GM12891 (cell line): ENCODE measurements around the gene PCDHGA1. TPM values are rescaled to one million over a fixed set of nuclear protein-coding genes. Genes with fewer than 3 reads are reported as not detected.
"Not testable (repeated sequence)": the region's sequence is repeated elsewhere in the genome, so short reads cannot be mapped to it uniquely, and the experiment has no call there.

Experiments used
- DNase-seq: peaks from one replicate; pipeline ENCODE4 v3.0.0; 2011; ENCODE audit warnings: low spot score; ENCODE audit not compliant: insufficient read length
- FAIRE-seq: peaks from 2 replicates; lab custom pipeline; 2011; peaks lifted over from hg19 to GRCh38; lab: Jason Lieb, UNC
- PAX5 ChIP-seq: IDR thresholded peaks from 2 replicates; pipeline ENCODE4 v1.6.1; 2011; ENCODE audit warnings: low read length, moderate library complexity, mild to moderate bottlenecking; ENCODE audit not compliant: insufficient read depth, severe bottlenecking
- POLR2A ChIP-seq: IDR thresholded peaks from 2 replicates; pipeline ENCODE4 v1.6.1; 2011; ENCODE audit warnings: low read depth, low read length, control low read depth
- POLR2AphosphoS5 ChIP-seq: IDR thresholded peaks from 2 replicates; pipeline ENCODE4 v1.6.1; 2011; ENCODE audit warnings: low read depth, low read length, control low read depth
- POU2F2 ChIP-seq: IDR thresholded peaks from 2 replicates; pipeline ENCODE4 v1.6.1; 2011; ENCODE audit warnings: low read depth, mild to moderate bottlenecking, control low read depth, low read length, moderate library complexity
- SPI1 ChIP-seq: IDR thresholded peaks from 2 replicates; pipeline ENCODE4 v1.6.1; 2011; ENCODE audit warnings: low read depth, low read length, control low read depth
- TAF1 ChIP-seq: IDR thresholded peaks from 2 replicates; pipeline ENCODE4 v1.6.1; 2011; ENCODE audit warnings: low read depth, low read length, control low read depth
- polyA plus RNA-seq: library from polyadenylated mRNA; unstranded; fragments of >200 nt; gene quantifications from one replicate; pipeline ENCODE4 v1.2.1, GENCODE V29; 2012; ENCODE audit warnings: low read depth, missing spikeins, inconsistent platforms; ENCODE audit not compliant: missing spikeins

The PCDHGA1 gene
- polyA plus RNA-seq: 0.06 TPM

- DNase-seq (no peak), FAIRE-seq (no peak)
- TF ChIP-seq POLR2A (no peak), PAX5 (no peak), TAF1 (no peak)
Observed at GRCh38 chr5:141330299-141331080, at the start of gene PCDHGA1. Gene PCDHGA1, plus strand, starts transcription at chr5:141330514.

DNA sequence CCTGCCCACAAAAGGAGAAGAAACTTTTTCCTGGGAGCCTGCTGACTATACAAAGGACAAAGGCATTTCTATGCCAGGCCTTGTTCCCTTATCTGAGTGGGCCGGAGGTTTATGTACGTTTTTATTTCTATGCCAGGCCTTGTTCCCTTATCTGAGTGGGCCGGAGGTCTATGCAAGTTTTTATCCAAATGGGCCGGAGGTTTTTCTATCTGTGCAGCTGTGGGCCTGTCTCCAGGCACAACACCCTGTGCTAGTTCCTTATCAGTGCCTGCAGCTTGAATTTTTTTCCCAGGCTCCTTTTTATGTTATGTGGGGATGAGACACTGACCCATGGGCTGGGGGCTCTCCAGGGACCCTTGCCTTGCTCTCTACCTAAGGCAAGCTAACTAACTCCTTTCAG is 31.9 kb upstream of the PCDHGA1 start:
- DNase-seq (no peak), FAIRE-seq (no peak)
- TF ChIP-seq SPI1 (no peak), POU2F2 (no peak), POLR2A (no peak), POLR2AphosphoS5 (no peak), TAF1 (no peak), PAX5 (no peak)

DNA sequence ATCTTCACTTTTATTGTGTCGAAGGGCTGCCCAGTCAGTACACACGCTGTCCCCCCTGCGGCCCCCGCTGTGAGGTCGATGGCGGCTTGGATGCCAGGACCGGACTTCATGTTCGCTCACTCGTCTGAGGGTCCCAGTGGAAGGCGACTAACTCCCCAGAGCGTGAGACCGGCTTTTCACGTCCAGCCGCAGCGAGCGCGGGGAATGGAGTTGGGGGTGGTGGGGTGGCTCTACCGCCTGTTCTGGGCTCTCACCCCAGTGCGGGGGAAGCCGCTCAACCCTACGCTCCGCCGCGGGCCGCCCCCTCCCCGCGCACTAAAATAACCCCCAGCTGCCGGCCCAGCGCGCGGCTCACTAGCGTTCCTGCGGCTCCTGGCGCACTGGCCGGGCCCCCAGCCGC is 26.6 kb upstream of the PCDHGA1 start, which contains the start of gene SLC25A2:
TSS of gene SLC25A2 (minus strand) at position 294 of the 400 bp plus-strand sequence. CDS start at position 110, 184 bp downstream.
- TF ChIP-seq SPI1: no peak
- no peak for TF ChIP-seq POU2F2
- no peak for DNase-seq
- FAIRE-seq: no peak

DNA sequence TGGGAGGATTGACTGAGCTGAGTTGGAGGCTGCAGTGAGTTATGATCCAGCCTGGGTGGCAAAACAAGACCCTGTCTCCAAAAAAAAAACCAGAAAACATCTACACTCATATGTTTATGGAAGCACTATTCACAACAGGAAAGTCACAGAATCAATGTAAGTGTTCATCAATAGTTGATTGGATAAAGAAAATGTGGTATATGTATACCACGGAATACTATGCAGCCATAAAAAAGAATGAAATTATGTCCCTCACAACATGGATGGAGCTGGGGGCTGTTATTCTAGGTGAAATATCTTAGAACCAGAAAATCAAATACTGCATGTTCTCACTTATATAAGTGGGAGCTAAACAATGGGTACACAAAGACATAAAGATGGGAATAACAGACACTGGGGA is 23.7 kb upstream of the PCDHGA1 start:
- TF ChIP-seq POLR2A: no peak
- no peak for TF ChIP-seq POU2F2
- no peak for TF ChIP-seq PAX5
- TF ChIP-seq TAF1: no peak
- TF ChIP-seq POLR2AphosphoS5: no peak
- TF ChIP-seq SPI1: no peak
- DNase-seq (no peak), FAIRE-seq (no peak)

GRCh38 chr5:141313711-141314110 is 16.6 kb upstream of the PCDHGA1 start:
- FAIRE-seq (no peak), DNase-seq (no peak)
- TF ChIP-seq POU2F2 (no peak), SPI1 (peak; percentile 64), POLR2AphosphoS5 (no peak)

- not testable (repeated sequence) for FAIRE-seq, DNase-seq
Observed at GRCh38 chr5:141316963-141317362, 13.4 kb upstream of the PCDHGA1 start.

GRCh38 chr5:141319202-141319601 is 11.1 kb upstream of the PCDHGA1 start:
- TF ChIP-seq SPI1 (no peak), POLR2AphosphoS5 (no peak), POLR2A (no peak; the same call in 1 of the 2 replicates)
- no peak for DNase-seq
- FAIRE-seq: no peak

DNA sequence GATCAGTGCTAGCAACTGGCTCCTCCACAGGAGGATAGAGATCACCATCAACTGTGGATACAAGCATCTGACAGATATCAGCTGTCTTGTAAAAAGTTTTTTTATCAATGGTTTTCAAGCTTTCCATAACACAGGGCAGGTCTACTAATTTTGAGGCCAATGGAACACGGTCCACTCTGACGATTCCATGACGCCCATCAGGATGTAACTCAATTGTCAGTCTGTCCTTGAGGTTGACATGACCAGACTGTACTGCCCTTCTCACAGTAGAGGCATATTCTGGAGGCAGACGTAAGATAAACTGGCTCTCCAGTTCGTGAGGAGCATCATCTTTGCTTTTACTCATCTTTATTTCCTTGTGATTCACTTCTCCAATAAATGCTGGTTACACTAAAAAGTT is 10.6 kb upstream of the PCDHGA1 start:
- TF ChIP-seq POLR2AphosphoS5 (no peak), POU2F2 (no peak), SPI1 (no peak), PAX5 (no peak), TAF1 (no peak), POLR2A (no peak)
- DNase-seq (no peak), FAIRE-seq (no peak)

DNA sequence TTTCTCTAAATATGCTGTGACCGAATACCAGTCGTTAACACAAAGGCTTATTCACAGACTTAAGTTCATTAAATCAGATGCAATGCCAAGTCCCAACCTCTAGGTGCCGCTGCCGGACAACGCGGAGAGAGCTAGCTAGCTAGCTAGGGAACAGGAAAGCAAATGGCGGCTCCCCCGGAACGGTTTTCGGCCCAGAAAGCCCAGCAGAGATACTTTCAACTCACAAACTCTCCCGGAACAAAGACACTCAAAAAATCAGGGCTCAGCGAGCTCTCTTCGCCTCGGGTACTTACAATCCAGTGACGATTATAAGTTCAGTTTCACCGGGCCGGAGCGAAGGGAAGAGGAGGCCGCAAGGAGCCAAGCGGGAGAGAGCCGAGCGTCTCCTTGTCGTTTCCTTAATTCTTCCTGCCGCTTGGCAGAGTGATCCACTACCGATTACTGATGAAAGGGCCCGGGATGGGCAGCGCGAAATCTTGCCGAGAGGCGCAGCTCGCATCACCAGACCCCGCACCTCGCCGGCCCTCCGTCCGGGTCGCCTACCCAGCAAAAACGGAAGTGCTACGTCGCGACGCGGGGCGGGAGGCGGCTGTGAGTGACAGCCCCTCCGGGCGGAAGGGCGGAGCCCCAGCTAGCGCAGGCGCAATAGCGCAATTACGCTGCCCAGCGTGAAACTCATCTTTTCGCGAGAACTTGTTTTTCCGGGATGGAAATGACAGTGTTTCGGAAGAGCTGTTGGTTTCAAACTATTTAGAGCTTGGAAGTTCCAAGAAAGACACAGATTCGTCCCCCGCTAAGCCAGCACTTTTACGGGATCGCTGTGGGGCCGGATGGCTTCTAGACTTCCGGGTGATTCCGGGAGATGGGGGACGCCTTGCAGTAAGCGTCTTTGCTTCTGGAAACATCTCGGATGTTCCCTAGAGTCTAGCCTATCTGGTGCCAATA is 9.8 kb upstream of the PCDHGA1 start, which contains the start of gene TAF7:
TSS of gene TAF7 (minus strand) at position 560 of the 945 bp plus-strand sequence. CDS start 740 bp downstream, outside the sequence.
- peak; percentile 98 for FAIRE-seq
- DNase-seq: peak; percentile 63
- TF ChIP-seq POU2F2 (peak; percentile 82), TAF1 (peak; percentile 90), PAX5 (no peak), POLR2AphosphoS5 (peak; percentile 97), SPI1 (peak; percentile 96), POLR2A (peak; percentile 92)

GRCh38 chr5:141322261-141322660 is 8.1 kb upstream of the PCDHGA1 start:
- DNase-seq (no peak), FAIRE-seq (no peak)
- TF ChIP-seq SPI1 (0 out of 2 replicates have a peak, but pooled peaks have one; percentile 24), POLR2AphosphoS5 (no peak)
